ENCODE data around the gene FBXO42. TPM values are rescaled to one million over a fixed set of nuclear protein-coding genes. Genes with fewer than 3 reads are reported as not detected.
"Not testable (repeated sequence)": the region's sequence is repeated elsewhere in the genome, so short reads cannot be mapped to it uniquely, and the experiment has no call there.

FBXO42 gene
- polyA plus RNA-seq, 1 experiment: 15.1 TPM

DNA sequence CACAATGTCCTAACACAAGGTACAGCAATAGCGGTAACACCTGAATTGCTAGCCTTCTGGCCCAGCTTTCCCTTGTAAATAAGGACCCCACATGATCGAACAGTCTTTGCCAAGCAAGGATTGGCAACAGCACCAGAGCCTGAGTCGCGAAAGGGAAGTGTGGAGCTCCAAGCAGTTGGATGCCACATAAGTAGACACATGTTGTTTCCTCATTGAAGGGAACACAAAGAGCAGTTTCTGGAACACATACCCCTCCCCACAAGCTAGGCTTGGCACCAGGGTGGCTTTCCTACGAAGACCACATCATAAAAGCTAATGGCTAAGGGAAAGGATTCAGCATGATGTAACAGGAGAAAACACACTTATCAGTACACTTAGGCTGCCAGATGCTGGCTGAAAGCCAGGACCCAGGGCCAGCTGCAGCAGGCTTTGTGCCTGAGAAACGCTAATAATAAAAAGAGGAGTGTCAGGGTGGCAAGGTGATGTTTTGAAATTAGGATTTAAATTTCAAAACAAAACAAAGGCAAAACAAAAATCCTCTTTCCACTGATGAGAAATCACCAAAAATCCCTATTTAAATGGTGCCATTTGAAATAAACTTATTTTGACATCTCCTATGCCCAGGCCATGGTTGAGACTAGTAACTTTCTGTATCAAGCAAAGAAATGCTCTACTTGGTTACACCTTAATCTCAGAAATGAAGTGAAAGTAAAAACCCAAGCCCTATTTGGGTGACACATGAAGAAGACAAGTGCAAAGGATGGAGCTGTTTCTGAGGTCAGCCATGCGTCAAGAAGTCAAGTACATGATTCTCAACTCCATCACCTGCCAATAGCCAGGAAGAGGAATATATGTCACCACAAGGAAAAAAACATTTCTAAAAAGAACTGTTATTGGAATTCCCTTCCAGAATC is 103.4 kb downstream of the FBXO42 start:
- Histone ChIP-seq H3K27ac (ENCODE audit: low read depth, low read length) (peak overlapping the region; percentile 58), H3K27me3 (ENCODE audit: control insufficient read depth, insufficient read depth, low read length) (no peaks in the 10 kb centered on the region), H3K4me3 (ENCODE audit: low read depth, low read length) (no peak overlapping the region), H3K9me3 (ENCODE audit: control insufficient read depth, insufficient read depth, low read length) (no peaks in the 10 kb centered on the region)
- peak; percentile 58 for DNase-seq (ENCODE audit: low read depth, low spot score)
- TF ChIP-seq, protein P1, sequence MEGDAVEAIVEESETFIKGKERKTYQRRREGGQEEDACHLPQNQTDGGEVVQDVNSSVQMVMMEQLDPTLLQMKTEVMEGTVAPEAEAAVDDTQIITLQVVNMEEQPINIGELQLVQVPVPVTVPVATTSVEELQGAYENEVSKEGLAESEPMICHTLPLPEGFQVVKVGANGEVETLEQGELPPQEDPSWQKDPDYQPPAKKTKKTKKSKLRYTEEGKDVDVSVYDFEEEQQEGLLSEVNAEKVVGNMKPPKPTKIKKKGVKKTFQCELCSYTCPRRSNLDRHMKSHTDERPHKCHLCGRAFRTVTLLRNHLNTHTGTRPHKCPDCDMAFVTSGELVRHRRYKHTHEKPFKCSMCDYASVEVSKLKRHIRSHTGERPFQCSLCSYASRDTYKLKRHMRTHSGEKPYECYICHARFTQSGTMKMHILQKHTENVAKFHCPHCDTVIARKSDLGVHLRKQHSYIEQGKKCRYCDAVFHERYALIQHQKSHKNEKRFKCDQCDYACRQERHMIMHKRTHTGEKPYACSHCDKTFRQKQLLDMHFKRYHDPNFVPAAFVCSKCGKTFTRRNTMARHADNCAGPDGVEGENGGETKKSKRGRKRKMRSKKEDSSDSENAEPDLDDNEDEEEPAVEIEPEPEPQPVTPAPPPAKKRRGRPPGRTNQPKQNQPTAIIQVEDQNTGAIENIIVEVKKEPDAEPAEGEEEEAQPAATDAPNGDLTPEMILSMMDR (IDR thresholded peaks at IDR 0.05; ENCODE audit: low read depth, low read length): no peak
- POLR2A ChIA-PET: interaction anchor here (0.6 to 1.2 kb wide), 2 partner anchors 12 to 114 kb away, joined by 3 to 4 read pairs; no protein-coding TSS in a partner anchor
- CTCF ChIA-PET: interaction anchor here (1.5 to 2.1 kb wide), 2 partner anchors 104 to 115 kb away, joined by 7 to 8 read pairs; partner anchors contain the start of gene FBXO42

- Histone ChIP-seq H3K9me3 (ENCODE audit: control insufficient read depth, insufficient read depth, low read length) (no peaks in the 10 kb centered on the region), H3K27ac (ENCODE audit: low read depth, low read length) (no peak overlapping the region), H3K4me3 (ENCODE audit: low read depth, low read length) (no peak overlapping the region), H3K27me3 (ENCODE audit: control insufficient read depth, insufficient read depth, low read length) (no peaks in the 10 kb centered on the region)
- ChIA-PET POLR2A (interaction anchor here (1.2 kb wide), 1 partner anchor 13 kb away, joined by 3 read pairs; no protein-coding TSS in a partner anchor), CTCF (interaction anchor here (1.1 to 2.1 kb wide), 4 partner anchors 9 to 166 kb away, joined by 3 to 8 read pairs (median 6); partner anchors contain the start of gene FBXO42)
- no peak for DNase-seq (ENCODE audit: low read depth, low spot score)
- TF ChIP-seq, protein P1 (IDR thresholded peaks at IDR 0.05; ENCODE audit: low read depth, low read length): no peak
These were observed 104.3 kb downstream of the FBXO42 start for GRCh38 chr1:16248007-16248436.

- no peaks in the 10 kb centered on the region for H3K9me3 ChIP-seq (ENCODE audit: control insufficient read depth, insufficient read depth, low read length)
- H3K27me3 ChIP-seq (ENCODE audit: control insufficient read depth, insufficient read depth, low read length): no peaks in the 10 kb centered on the region
- ChIA-PET POLR2A (interaction anchor here (1.2 kb wide), 1 partner anchor 13 kb away, joined by 3 read pairs; no protein-coding TSS in a partner anchor), CTCF (interaction anchor here (1.1 to 2.1 kb wide), 4 partner anchors 8 to 165 kb away, joined by 3 to 8 read pairs (median 6); partner anchors contain the start of gene FBXO42)
- H3K4me3 ChIP-seq (ENCODE audit: low read depth, low read length): no peak overlapping the region
- DNase-seq (ENCODE audit: low read depth, low spot score): no peak
- TF ChIP-seq, protein P1 (IDR thresholded peaks at IDR 0.05; ENCODE audit: low read depth, low read length): no peak
- no peak overlapping the region for H3K27ac ChIP-seq (ENCODE audit: low read depth, low read length)
These were observed 104.8 kb downstream of the FBXO42 start for GRCh38 chr1:16247441-16247840.

- Histone ChIP-seq H3K27me3 (ENCODE audit: control insufficient read depth, insufficient read depth, low read length) (no peaks in the 10 kb centered on the region), H3K27ac (ENCODE audit: low read depth, low read length) (no peak overlapping the region), H3K4me3 (ENCODE audit: low read depth, low read length) (no peak overlapping the region), H3K9me3 (ENCODE audit: control insufficient read depth, insufficient read depth, low read length) (no peaks in the 10 kb centered on the region)
- POLR2A ChIA-PET: no interaction called here
- CTCF ChIA-PET: interaction anchor here (0.5 to 2.1 kb wide), 6 partner anchors 8 to 168 kb away, joined by 3 to 8 read pairs (median 6); partner anchors contain the start of gene FBXO42
- no peak for DNase-seq (ENCODE audit: low read depth, low spot score)
- TF ChIP-seq, protein P1 (IDR thresholded peaks at IDR 0.05; ENCODE audit: low read depth, low read length): no peak
These were observed 105.3 kb downstream of the FBXO42 start for GRCh38 chr1:16246961-16247360.

DNA sequence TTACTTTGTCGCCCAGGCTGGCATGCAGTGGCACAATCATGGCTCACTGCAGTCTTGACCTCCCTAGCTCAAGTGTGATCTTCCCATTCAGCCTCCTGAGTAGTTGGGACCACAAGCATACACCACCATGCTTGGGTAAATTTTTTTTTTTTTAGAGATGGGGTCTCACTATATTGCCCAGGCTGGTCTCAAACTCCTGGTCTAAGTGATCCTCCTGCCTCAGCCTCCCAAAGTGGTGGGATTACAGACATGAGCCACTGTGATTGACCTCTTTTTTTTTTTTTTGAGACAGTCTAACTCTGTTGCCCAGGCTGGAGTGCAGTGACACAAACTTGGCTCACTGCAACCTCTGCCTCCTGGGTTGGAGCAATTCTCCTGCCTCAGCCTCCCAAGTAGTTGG is 106.0 kb downstream of the FBXO42 start:
- H3K27ac ChIP-seq (ENCODE audit: low read depth, low read length); H3K9me3 ChIP-seq (ENCODE audit: control insufficient read depth, insufficient read depth, low read length); DNase-seq (ENCODE audit: low read depth, low spot score); H3K27me3 ChIP-seq (ENCODE audit: control insufficient read depth, insufficient read depth, low read length); H3K4me3 ChIP-seq (ENCODE audit: low read depth, low read length): not testable (repeated sequence)
- POLR2A ChIA-PET: interaction anchor here (0.6 kb wide), 1 partner anchor 116 kb away, joined by 3 read pairs; no protein-coding TSS in a partner anchor
- CTCF ChIA-PET: interaction anchor here (0.5 to 1.6 kb wide), 5 partner anchors 15 to 167 kb away, joined by 3 to 7 read pairs (median 3); no protein-coding TSS in a partner anchor

Data from AG04450 (cell line).